Inferior parietal cortex (tissue), 1 donor: ENCODE data around the gene SMIM1.

Source experiments
- DNase-seq: peaks from one replicate; pipeline ENCODE4 v3.0.0-alpha.2; 2016; ENCODE audit errors: extremely low spot score

The SMIM1 gene

GRCh38 chr1:3777078-3777547, 4.6 kb downstream of the SMIM1 start:
- no peak for DNase-seq

GRCh38 chr1:3777647-3778589, 5.4 kb downstream of the SMIM1 start:
- no peak for DNase-seq

- DNase-seq: no peak
Measured at GRCh38 chr1:3778590-3779264, 6.2 kb downstream of the SMIM1 start.

- no peak for DNase-seq
Measured at GRCh38 chr1:3779265-3779911, 6.8 kb downstream of the SMIM1 start.

DNA sequence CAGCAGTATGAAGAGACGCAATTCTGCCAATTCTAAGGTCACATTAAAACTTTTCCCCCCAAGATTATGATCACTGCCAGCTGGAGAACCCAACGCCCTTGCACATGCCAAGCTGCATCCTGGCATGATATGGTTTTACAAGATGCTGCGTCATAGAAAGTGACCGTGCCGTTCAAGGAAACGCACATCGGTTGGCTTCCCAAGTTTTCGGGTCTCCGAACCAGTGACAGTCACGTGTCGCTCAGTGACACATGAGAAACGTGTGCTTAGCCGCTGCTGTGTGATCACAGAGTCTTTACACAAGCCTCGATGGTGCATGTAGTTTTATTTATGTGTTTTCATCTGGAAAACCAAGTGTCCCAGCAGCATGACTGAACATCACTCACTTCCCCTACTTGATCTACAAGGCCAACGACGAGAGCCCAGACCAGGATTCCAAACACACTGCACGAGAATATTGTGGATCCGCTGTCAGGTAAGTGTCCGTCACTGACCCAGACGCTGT, 7.4 kb downstream of the SMIM1 start:
- DNase-seq: no peak

DNA sequence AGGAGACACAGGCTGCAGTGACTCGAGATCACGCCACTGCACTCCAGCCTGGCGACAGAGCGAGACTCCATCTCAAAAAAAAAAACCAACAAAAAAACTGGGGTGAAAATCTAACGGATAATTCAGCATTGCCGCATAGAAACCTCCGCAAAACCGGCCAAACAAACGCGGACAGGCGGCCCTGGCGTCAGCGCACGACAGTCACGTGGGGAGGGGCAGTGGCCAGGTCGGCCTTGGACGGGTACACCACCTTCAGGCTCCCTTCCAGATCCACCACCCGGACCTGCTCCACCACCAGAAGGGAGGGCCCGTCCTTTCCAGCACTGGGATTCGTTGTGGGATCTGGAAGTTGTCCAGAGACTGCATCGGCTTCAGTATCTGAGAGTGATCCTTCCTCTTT, 8.4 kb downstream of the SMIM1 start:
- DNase-seq: no peak

DNA sequence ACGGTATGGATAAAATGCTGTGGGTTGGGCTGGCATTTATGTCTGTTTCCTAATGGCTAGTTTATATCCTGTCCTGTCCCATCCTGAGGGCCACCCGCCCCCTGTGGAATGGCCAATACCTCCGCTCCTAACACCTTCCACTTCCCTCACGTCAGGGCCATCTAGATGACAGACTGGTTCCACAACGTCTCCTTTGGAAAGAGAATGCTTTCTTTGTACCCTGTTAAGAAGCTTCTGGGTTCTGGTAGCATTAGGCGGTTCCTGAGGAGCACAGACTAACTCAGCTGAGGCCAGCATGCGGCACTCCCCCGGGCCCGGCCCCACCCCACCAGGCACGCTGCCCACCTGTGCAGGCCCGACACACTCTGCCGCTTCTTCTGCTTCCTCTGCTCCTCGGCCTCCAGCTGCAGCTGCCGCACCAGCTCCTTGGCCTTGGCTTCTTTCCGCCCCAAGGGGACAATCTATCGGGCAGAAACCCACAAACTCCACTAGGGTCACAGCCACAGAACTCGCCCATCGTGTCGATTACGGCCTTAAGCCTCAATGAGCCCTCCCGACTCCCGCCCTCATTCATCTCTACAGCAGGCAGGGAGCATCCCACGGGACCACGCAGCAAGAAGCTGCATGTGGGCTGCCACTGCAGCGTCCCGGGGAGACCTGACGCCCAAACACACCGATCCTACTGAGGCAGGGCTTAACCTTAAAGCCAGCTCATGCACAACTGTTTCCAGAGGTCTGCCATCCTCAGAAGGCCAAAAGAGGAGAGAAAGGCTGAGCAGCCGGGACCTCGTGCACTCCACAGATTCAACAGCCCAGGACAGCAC, 11.3 kb downstream of the SMIM1 start:
- no peak for DNase-seq

DNA sequence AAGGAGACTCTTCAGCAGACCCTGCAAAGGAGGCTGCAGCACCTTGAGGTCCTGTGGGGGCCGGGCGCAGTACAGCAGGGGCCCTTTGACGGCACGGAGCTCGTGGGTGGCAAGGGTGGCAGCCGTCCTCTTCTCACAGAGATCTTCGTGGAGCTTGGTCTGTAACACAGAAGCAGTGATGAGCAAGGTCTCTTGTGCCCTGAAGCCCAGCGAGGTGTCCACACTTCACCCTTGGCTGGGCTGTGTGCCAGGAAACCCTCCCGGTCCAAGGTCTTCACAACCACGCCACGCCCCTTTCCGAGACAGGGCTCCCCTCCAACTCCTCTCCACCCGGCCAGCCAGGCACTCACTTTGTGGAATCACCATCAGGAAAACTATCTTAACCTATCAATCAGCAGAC, 12.5 kb downstream of the SMIM1 start:
- no peak for DNase-seq

DNA sequence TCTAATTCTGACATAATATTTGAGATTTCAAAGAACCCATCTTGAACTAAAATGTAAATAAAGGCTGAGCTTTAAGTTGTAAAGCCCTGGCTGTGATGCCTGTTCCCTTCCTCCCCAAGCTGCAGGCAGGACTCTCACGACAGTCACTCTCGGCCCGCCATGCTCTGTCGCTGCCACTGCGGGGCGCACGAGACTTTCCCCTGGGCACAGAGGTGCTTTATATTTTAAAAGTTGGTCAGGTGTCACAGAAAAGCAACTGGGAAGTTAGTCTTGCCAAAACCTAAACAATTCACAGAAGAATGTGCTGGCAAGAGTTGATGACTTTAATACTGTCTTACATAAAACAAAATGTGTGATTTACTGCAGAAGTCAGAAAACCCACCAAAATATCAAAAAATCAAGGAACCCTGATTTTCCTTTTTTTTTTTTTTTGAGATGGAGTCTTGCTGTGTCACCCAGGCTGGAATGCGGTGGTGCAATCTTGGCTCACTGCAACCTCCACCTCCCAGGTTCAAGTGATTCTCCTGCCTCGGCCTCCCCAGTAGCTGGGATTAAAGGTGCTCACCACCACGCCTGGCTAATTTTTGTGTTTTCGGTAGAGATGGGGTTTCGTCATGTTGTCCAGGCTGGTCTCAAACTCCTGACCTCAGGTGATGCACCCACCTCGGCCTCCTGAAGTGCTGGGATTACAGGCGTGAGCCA, 13.1 kb downstream of the SMIM1 start:
- DNase-seq: no peak

GRCh38 chr1:3786468-3787348, 14.2 kb downstream of the SMIM1 start:
- DNase-seq: no peak

- DNase-seq: no peak
Measured at GRCh38 chr1:3787349-3787715, 14.8 kb downstream of the SMIM1 start.

DNA sequence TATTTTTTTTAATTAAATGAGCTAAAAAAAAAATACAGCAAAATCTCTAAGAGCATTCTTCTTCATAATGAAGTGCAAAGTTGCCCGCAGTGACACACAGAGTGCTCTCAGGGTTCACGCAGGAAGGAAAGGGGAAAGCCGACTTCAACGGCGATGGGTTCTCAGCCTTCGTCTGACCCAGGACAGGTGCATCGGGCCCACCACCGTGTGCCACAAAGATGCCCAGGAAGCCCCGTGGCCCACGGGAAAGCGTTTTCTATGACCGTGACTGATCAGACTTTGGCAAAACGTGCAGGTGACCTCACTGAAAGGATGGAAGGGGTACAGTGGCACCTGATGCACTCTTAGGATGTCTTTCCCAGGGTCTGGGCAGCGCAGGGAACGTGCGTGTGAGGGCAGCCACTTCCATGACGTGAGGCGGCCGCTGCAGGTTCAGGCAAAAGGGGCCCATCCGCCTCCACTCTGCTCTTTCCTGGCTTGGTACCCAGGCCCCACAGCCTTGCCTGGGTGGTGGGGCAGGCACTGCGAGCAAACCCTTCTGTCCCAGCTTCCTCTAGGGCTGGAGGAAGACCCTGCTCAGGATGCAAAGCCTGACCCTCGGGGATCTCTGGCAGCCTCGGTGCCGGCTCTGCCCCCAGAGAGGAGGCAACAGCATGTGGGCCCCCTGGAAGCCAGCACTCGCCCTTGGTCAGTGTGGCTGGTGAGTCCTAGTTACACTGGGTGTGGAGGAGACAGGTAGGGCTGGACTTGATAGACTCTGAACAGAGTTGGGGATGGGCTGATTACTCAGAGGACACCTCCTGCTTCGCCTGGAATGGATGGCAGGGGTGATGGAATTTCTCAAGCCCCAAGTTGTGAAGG, 15.4 kb downstream of the SMIM1 start:
- no peak for DNase-seq

DNA sequence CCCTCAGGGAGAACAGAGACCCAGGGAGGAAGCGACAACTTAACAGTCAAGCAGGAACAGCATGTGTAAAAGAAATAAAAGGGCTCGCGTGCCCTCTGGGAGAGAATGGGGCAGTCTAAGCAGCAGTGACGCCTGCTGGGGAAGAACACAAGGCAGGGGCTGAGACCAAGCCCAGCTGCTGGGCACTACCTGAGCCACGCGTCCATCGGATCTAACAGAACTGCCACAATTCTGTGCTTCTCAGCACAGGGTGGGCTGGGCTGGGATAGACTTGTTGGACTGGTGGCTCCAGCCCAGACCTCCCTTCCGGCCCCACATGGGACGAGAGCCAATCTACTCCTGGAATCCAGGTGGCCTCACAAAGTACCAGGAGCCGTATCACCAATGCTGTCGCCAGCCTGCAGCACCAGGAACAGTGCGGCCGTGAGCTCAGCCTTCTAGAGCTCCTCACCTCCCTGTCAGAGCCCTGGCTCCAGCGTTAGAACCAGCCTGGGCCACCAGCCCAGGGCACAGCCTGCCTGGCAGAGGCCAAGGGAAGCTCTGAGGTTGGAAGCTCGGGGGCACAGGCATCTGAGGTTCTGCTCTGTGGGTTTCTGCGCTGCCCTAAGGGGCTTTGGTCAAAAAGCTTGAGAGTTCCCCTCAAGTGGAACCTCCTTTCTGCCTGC, 16.3 kb downstream of the SMIM1 start:
- no peak for DNase-seq

DNA sequence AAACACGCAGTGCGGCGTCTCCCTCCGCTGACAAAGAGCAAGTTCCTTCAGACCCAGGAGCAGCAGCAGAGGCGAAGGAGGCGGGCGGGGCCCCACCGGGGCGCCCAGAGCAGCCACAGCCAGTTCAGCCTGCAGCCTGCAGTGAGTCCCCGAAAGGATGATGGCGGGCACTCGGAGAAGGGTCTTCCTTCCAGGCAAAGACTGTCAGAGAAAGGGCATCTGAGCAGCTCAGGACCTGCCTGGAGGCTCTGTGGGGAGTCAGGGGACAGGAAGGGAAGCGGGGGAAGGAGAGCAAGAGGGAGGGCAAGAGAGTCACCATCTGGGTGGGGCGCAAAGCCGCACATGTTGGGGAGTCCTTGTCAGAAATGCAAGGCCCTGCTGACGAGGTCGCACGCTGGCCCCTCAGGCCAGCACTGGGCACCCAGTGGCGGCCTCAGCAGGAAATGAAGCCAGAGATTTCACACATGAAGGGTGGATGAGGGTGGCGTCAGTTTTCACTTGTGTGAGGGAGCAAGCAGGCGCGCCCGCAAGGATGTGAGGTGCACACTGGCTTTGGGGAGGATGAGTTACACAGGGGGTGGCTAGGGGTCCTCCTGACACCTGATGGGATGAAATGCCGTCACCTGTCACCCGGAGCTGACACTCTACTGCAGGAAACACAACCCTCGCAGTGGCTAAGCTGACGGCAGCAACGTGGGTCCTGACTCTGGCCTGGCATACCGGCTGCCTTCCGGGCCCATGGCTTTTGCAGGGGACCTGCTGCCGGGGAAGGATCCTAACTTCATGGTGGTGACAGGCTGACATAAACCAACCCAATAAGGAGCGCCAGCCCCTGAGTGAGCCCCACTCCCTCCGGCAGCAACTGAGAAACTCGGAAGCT, 17.1 kb downstream of the SMIM1 start:
- DNase-seq: no peak

GRCh38 chr1:3790500-3790923, 18.0 kb downstream of the SMIM1 start:
- no peak for DNase-seq

DNA sequence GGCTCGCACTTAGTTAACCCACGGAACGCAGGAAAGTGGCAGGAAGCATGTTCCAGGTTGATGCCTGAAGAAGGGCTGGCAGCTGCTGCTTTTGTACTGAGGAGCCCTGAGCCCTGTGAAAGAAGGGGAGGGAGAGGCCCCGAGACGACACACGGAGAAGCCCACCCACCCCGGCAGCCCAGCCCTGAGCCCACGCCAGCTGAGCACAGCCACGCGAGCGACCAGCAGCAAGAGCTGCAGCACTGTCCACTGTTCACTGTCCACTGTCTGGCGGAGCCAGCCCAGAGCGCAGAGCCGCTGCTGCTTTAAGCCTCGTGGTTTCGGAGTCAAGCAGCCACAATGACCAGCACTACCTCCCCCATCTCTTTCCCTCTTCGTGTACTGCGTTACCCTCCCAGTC, 18.4 kb downstream of the SMIM1 start:
- no peak for DNase-seq
